Activated T-cell treated with anti-CD3 and anti-CD28 coated beads for 1 hour (primary cell): ENCODE results near the gene CCDC69.
"Not testable (repeated sequence)": the region's sequence is repeated elsewhere in the genome, so short reads cannot be mapped to it uniquely, and the experiment has no call there.

Experiments
- DNase-seq: peaks from one replicate; pipeline ENCODE4 v3.0.0-alpha.2; 2020; ENCODE audit warnings: low read depth

Gene CCDC69

GRCh38 chr5:151245680-151246219 lies 21.9 kb upstream of the CCDC69 start:
- no peak for DNase-seq

- DNase-seq: no peak
These were observed 20.3 kb upstream of the CCDC69 start for GRCh38 chr5:151244206-151244605.

- no peak for DNase-seq
These were observed 19.7 kb upstream of the CCDC69 start for GRCh38 chr5:151243564-151243963.

GRCh38 chr5:151243127-151243526 lies 19.2 kb upstream of the CCDC69 start:
- no peak for DNase-seq

GRCh38 chr5:151240924-151241635 lies 17.2 kb upstream of the CCDC69 start:
- DNase-seq: no peak

- DNase-seq: not testable (repeated sequence)
These were observed 16.5 kb upstream of the CCDC69 start for GRCh38 chr5:151240268-151240835.

GRCh38 chr5:151239237-151239861 lies 15.5 kb upstream of the CCDC69 start:
- DNase-seq: peak; percentile 46

GRCh38 chr5:151238303-151238741 lies 14.4 kb upstream of the CCDC69 start:
- DNase-seq: no peak

GRCh38 chr5:151237685-151238084 lies 13.8 kb upstream of the CCDC69 start:
- no peak for DNase-seq

GRCh38 chr5:151236888-151237287 lies 13.0 kb upstream of the CCDC69 start:
- DNase-seq: no peak

- DNase-seq: not testable (repeated sequence)
These were observed 11.3 kb upstream of the CCDC69 start for GRCh38 chr5:151235239-151235571.

GRCh38 chr5:151234476-151235238 lies 10.8 kb upstream of the CCDC69 start:
- DNase-seq: no peak

- DNase-seq: no peak
These were observed 9.8 kb upstream of the CCDC69 start for GRCh38 chr5:151233616-151234085.

GRCh38 chr5:151231359-151231758 lies 7.5 kb upstream of the CCDC69 start:
- DNase-seq: no peak

- DNase-seq: no peak
These were observed 6.3 kb upstream of the CCDC69 start for GRCh38 chr5:151230048-151230680.

- no peak for DNase-seq
These were observed 5.1 kb upstream of the CCDC69 start for GRCh38 chr5:151228986-151229385.

- DNase-seq: no peak
These were observed 4.1 kb upstream of the CCDC69 start for GRCh38 chr5:151227918-151228447.

GRCh38 chr5:151225475-151225874 lies 1.6 kb upstream of the CCDC69 start:
- DNase-seq: no peak

- no peak for DNase-seq
These were observed 1.2 kb upstream of the CCDC69 start for GRCh38 chr5:151225071-151225470.

- no peak for DNase-seq
These were observed 480 bp upstream of the CCDC69 start for GRCh38 chr5:151224372-151224771.

GRCh38 chr5:151222790-151223446 lies 974 bp downstream of the CCDC69 start:
- peak; percentile 38 for DNase-seq
